KG1 (cell line): ENCODE results near the gene PITX3.
"Not testable (repeated sequence)": the region's sequence is repeated elsewhere in the genome, so short reads cannot be mapped to it uniquely, and the experiment has no call there.

Experiments
- DNase-seq: peaks from one replicate; lab custom pipeline; 2025; lab: John Stamatoyannopoulos, UW

Gene PITX3

DNA sequence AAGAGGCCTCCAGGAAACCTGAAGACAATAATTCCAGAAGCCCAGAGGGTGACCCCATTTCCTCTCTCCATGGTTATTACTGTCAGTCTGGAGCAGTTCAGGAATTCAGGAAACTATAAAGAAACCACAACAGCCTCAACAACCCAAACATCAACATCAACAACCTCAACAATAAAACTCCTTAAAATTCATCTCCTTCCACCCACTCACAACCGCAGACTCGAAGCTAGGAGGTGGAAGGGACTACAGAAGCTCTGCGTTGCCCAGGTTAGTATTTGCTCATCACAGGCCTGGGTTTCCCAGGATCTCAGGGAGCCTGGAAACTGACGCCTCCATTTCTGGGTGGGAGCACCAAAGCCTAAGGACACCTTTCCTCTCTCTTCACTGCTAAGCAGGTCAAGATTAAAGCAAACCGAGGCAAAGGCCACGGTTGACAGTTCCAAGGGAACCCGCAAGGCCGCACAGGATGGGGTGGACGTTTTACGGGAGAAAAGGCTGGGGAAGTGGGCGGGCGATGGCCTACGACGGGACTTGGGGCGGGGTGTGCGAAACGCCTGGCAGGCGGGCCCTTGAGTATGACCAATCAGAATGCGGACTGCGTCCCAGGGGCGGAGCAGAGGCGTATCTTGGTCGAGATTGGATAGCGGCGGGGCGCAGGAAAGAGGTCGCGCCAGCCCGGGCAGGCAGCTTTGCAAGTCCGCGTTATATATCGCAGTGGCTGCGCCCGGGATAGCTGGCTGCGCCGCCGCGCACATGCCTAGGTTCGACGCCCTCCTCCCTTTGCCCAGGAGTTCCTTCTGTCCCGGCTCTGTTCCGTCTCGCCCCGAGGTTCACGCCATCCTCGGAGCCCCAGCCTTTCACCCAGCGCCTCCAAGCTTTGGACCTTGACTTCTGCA is 15.4 kb downstream of the PITX3 start, which contains the start of gene ELOVL3:
TSS of gene ELOVL3 (plus strand) at position 654 of the 896 bp plus-strand sequence. CDS start 250 bp downstream, outside the sequence.
- DNase-seq: no peak

- no peak for DNase-seq
Measured at GRCh38 chr10:102222797-102223196, 18.5 kb downstream of the PITX3 start.

- DNase-seq: no peak
Measured at GRCh38 chr10:102220612-102221011, 20.7 kb downstream of the PITX3 start.

DNA sequence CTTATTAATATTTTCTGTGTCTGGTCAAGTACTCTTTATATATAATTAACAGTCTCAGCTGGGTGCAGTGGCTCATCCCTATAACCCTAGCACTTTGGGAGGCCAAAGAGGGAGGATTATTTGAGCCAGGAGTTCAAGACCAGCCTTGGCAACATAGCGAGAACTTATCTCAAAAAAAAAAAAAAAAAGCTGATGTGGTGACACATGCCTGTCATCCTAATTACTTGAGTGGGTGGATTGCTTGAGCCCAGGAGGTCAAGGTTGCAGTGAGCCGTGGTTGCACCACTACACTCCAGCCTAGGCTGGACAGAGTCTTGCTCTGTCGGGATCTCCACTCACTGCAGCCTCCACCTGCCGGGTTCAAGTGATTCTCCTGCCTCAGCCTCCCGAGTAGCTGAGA is 21.9 kb downstream of the PITX3 start:
- no peak for DNase-seq

- DNase-seq: not testable (repeated sequence)
Measured at GRCh38 chr10:102213599-102213998, 27.7 kb downstream of the PITX3 start.

GRCh38 chr10:102211615-102212299 is 29.6 kb downstream of the PITX3 start:
- no peak for DNase-seq

GRCh38 chr10:102208311-102209035 is 32.8 kb downstream of the PITX3 start:
- DNase-seq: no peak

- DNase-seq: no peak
Measured at GRCh38 chr10:102202386-102202785, 38.9 kb downstream of the PITX3 start.

DNA sequence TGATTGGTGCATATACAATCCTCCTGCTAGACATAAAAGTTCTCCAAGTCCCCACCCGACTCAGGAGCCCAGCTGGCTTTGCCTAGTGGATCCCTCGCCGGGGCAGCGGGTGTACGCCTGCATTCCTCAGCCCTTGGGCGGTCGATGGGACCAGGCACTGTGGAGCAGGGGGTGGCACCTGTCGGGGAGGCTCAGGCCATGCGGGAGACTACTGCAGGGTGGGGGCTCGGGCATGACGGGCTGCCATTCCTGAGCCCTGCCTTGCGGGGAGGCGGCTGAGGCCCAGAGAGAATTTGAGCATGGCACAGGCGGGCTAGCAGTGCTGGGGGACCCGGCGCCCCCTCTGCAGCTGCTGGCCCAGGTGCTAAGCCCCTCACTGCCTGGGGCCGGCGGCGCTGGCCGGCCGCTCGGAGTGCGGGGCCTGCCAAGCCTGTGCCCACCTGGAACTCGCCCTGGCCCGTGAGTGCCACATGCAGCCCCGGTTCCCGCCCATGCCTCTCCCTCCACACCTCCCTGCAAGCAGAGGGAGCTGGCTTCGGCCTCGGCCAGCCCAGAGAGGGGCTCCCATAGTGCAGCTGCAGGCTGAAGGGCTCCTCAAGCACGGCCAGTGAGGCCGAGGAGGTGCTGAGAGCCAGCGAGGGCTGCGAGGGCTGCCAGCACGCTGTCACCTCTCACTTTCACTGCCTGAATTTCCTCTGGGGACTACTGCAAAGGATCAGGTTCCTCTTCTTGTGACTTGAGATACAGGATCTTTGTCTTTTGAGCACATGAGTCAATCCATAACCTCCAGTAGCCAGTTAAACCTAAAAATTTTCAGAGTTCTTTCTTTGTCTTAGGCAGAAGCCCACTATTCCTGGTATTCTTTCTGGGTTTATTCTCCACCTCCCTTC is 40.3 kb downstream of the PITX3 start:
- no peak for DNase-seq

DNA sequence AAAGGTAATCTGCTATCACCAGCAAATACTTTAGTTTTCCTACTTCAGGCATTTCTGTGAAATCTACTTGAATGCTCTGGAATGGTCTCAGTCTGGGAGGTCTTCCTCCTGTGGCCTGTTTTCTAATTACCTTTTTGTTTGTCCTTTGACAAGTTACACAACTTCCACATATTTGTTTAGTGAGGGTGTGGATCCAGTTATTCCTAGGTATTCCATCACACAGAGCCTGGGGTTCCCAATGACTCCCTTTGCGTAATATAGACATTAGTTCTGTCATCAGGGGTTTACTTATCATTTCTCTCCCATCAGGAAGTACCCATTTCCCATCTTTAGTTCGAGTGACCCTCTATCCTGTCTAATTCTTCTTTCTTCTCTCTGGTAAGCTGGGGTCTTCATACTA is 43.3 kb downstream of the PITX3 start:
- no peak for DNase-seq

DNA sequence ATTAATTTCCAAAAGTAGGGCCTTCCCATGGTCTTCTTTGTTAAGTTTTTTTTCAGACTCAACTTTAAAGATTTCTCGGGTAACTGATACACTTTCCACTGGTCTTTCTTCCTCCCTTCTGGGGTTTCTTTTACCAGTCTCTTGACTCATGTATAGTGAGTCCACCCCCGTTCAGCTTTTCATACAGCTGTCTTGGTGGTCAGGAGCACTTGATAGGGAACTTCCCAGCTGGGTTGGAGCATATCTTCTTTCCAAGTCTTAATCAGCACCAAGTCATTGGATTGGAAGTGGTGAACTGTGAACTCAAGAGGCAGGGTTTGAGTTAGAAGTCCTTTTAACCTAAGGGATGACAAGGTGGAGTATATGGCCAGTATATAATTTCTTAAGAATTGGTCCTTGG is 44.4 kb downstream of the PITX3 start:
- DNase-seq: no peak

DNA sequence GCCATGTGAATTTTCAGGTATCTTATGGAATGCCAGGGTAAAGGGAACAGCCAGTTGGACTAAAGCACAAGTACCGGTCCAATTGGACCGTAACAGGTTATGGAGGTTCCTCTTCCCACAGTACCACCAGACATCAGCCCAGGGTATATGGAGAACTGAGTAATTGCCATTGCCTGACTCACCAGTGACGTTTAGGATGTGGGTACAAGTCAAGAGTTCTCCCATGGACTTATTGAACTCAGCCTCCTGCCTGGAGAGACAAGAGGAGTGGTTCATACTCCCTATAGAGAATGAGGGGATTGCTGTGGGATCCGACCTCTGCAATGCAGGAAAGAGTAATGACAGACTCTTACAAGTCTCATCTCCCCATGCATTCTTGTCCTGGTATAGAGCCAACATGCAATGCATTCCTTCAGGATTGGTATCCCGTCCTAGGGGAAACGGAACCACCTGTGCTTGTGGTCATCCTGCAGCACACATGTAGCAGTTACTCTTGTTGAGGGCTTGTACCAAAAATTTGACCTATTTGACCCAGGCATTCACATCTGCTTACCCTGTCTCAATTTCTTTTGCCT is 45.9 kb downstream of the PITX3 start:
- no peak for DNase-seq

DNA sequence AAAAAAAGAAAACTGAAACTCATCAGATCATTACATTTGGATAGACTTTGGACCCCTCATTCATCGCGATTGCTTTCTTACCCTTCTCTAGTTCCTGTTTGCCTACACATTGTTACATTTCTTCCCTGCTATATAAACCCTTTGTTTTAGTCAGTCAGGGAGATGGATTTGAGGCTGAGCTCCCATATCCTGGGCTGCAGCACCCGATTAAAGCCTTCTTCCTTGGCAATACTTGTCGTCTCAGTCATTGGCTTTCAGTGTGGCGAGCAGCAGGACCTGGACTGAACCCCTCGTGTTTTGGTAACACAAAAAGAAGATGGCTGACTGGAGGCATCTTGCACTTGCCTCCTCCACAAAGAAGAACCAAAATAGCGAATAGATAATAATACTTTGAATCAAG is 49.4 kb downstream of the PITX3 start:
- DNase-seq: no peak

DNA sequence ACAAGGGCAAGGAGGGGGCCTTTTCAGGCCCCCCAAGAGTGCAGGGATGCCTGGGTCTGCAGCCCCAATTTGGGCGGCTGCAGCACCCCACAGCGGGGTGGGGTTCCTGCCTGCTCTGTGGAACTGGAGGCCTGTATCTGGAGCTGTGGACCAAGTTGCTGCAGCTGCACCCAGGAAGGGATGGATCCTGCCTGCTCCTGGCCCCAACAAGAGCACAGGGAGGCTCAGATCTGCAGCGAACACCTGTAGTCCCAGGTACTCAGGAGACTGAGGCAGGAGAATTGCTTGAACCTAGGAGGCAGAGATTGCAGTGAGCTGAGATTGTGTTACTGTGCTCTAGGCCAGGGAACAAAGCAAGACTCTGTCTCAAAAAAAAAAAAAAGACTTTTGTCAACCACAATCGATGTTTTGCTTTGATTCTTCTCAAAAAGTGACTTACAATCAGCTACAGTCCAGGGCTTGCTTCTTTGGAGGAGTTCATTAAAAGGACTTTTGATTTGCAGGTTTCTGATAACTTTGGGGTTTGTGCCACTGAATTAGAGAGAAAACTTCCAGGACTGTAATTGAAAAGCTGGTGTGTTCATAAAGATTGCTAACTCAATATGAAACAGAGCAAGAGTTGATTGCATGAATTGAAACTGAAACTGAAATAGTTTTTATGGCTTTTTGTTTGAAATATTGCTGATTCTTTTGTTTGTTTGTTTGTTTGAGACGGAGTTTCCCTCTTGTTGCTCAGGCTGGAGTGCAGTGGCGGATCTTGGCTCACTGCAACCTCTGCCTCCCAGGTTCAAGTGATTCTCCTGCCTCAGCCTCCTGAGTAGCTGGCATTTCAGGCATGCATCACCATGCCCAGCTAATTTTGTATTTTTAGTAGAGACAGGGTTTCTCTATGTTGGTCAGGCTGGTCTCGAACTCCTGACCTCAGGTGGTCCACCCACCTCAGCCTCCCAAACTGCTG is 52.1 kb downstream of the PITX3 start:
- DNase-seq: not testable (repeated sequence)

DNA sequence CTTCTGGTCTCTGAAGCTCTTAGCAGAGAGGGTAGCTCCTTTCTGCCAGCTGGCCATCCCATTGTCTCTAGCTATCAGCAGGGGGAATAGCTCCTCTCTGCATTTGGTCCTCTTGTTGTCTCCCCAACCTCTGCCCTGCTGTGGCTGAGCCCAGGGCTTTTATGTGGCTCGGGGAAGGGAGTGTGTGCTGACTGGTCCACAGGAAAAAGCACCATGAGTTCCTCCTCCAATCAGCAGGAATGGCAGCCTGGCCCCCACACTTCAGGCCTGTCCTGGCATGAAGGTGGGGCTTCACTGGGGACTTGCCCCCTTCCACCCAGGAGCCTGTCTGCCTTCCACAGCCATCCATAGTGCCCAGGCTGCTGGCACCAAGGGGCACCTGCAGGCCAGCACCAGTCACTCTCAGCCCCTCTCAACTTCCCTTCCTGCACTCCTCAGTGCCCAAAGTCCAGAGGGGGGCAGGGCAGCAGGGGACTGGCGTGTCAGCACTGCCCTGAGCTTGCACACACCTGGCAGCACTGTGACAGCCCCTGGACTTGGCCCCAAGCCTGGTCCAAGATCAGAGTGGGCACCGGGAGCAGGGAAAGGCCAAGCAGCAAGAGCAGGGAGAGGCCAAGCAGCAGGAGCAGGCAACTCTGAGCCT is 52.9 kb downstream of the PITX3 start:
- DNase-seq: no peak

DNA sequence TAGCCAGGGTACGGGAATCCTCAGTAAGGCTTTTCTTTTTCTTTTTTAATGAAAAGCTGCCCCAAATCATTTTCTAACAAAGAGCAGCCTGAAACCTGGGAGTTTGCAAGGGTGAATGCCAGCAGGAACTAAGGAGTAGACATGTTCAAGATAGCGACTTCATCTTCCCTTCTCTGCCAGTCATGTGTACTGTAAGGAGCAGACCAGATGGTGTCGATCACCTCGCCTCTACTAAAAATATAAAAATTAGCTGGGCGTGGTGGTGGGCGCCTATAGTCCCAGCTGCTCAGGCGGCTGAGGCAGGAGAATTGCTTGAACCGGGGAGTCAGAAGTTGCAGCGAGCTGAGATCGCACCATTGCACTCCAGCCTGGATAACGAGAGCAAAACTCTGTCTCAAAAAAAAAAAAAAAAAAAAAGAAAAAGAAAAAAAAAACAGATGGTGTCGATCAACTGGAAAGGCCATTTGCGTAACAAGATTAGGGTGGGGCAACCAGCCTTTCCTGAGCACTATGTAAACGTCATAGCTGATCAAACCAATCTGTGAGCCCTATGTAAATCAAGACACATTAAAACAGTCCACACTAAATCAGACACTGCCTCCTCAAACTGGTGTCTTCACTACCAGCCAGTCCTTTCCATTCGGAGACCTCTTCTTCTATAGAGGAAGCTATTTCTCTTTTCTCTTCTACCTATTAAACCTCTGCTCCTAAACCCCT is 55.3 kb downstream of the PITX3 start:
- DNase-seq: no peak

DNA sequence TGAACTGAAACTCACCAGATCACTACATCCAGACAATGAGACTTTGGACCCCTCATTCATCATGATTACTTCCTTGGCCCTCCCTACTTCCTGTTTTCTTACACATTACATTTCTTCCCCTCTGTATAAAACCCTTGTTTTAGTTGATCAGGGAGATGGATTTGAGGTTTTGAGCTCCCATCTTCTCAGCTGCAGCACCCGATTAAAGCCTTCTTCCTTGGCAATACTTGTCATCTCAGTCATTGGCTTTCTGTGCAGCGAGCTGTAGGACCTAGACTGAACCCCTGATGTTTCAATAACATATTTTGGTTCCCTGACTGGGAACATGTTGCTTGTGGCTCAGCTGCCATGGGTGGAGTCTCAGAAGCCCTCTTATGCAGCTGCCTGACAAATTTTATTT is 56.0 kb downstream of the PITX3 start:
- no peak for DNase-seq

GRCh38 chr10:102184606-102185005 is 56.7 kb downstream of the PITX3 start:
- no peak for DNase-seq
